ENCODE data around the gene PEAK1. TPM values are rescaled to one million over a fixed set of nuclear protein-coding genes. Genes with fewer than 3 reads are reported as not detected.

Gene PEAK1
- total and polyA plus RNA-seq, 9 of the 15 experiments (the other 6 are each of a cell fraction or from before 2014, with no cell fraction given), result 0.99 to 22.4 (median 10.8) TPM

DNA sequence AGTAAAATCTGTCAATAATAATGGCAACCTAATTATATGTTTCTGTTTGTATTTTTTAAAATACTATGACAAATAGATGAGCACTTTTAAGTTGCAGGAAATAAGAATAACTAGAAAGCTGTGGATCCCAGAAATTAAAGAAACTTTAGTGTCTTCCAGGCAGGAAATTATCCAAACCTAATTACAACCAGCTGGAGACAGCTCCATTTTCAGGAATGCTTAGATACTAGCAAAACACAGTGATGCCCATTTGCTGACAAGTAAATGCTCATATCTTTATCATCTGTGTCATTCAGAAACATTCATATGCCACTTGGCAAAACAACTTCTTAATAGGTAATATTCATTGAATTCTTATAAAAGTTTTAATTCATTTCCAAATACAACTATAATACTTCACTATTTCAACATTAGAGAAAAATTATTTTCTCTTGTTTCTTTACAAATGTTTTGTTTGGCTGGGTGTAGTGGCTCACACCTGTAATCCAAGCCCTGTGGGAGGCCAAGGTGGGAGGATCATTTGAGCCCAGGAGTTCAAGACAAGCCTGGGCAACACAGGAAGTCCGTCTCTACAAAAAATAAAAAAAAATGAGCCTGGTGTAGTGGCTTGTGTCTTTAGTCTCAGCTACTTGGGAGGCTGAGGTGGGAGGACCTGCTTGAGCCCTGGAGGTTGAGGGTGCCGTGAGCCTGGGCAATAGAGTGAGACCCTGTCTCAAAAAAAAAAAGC lies 179.9 kb downstream of the PEAK1 start (continued):
- TF ChIP-seq, protein P1, sequence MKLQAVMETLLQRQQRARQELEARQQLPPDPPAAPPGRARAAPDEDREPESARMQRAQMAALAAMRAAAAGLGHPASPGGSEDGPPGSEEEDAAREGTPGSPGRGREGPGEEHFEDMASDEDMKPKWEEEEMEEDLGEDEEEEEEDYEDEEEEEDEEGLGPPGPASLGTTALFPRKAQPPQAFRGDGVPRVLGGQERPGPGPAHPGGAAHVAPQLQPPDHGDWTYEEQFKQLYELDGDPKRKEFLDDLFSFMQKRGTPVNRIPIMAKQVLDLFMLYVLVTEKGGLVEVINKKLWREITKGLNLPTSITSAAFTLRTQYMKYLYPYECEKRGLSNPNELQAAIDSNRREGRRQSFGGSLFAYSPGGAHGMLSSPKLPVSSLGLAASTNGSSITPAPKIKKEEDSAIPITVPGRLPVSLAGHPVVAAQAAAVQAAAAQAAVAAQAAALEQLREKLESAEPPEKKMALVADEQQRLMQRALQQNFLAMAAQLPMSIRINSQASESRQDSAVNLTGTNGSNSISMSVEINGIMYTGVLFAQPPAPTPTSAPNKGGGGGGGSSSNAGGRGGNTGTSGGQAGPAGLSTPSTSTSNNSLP (IDR thresholded peaks at IDR 0.05; ENCODE audit: borderline replicate concordance, low read depth, low read length), result no peak

DNA sequence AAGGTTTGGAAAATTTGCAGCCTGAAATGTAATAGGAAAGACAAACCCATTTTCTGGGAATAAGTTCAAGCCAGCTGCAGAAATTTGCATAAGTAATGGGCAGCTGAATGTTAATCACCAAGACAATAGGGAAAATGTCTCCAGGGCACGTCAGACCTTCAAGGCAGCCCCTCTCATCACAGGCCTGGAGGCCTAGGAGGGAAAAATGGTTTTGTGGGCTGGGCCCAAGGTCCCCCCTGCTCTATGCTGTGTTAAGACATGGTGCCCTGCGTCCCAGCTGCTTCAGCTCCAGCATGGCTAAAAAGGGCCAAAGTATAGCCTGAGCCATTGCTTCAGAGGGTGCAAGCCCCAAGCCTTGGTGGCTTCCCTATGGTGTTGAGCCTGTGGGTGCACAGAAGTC lies 184.3 kb downstream of the PEAK1 start:
- Histone ChIP-seq H3K9me1 (ENCODE audit: control insufficient read depth, insufficient read depth, low read length) (no peaks in the 10 kb centered on the region), H3K27me3 (ENCODE audit: control insufficient read depth in 2 of 2, insufficient read depth in 2 of 2, low read length in 2 of 2) (no peaks in the 10 kb centered on the region), H3K9ac (ENCODE audit: insufficient read depth in 1 of 2, low read depth in 2 of 2, low read length in 2 of 2) (no peak overlapping the region), H3K27ac (ENCODE audit: extremely low read depth, low read depth, low read length) (no peak overlapping the region), H2AFZ (ENCODE audit: low read depth, low read length) (no peak overlapping the region), H3K4me2 (ENCODE audit: insufficient read depth, low read length) (no peak overlapping the region), H3K4me1 (replicated peaks in 1 of 2; ENCODE audit: control insufficient read depth in 2 of 2, insufficient read depth in 2 of 2, low read length in 2 of 2) (no peaks in the 10 kb centered on the region), H4K20me1 (replicated peaks; ENCODE audit: control insufficient read depth, insufficient read depth, low read length) (no peaks in the 10 kb centered on the region), H3K79me2 (ENCODE audit: control insufficient read depth, insufficient read depth, low read length) (no peaks in the 10 kb centered on the region), H3K4me3 (no peak overlapping the region), H3K9me3 (replicated peaks; ENCODE audit: control insufficient read depth, insufficient read depth, low read depth, low read length) (peaks cover 6% of the 10 kb centered on the region), H3K36me3 (ENCODE audit: control insufficient read depth, insufficient read depth, low read length) (peaks cover 5% of the 10 kb centered on the region; the same call in 1 of the 3 replicates)
- WGBS (ENCODE audit: insufficient coverage, low coverage, missing lambda C conversion rate), result 56% methylated on average over 2 of the region's 2 CpGs
- POLR2A ChIA-PET, result no interaction called here
- intact Hi-C loops (cut with micrococcal nuclease), result no loop called here
- no peak for FAIRE-seq
- CTCF ChIA-PET (ENCODE audit: low intra/inter-chr PET ratio), result no interaction called here
- ATAC-seq, result no peak
- in situ Hi-C loops (cut with MboI), result no loop called here
- TF ChIP-seq CBX3 (IDR thresholded peaks at IDR 0.05; ENCODE audit: borderline replicate concordance in 1 of 2, low read length in 2 of 2) (0 out of 3 replicates have a peak, but pooled peaks of 1 of the 2 experiments have one; percentile 24), ZFP36 (IDR thresholded peaks at IDR 0.05; ENCODE audit: low read depth, low read length, partially characterized antibody) (peak; percentile 61), CBX5 (IDR thresholded peaks at IDR 0.05; ENCODE audit: borderline replicate concordance, low read depth) (0 out of 2 replicates have a peak, but pooled peaks have one; percentile 16), STAG1 (CRISPR knock-in tag; IDR thresholded peaks at IDR 0.05; ENCODE audit: borderline replicate concordance) (no peak), CREM (IDR thresholded peaks at IDR 0.05; ENCODE audit: low read depth) (no peak), RFX5 (IDR thresholded peaks at IDR 0.05; ENCODE audit: low read depth, low read length) (no peak)
- no peak for DNase-seq (ENCODE audit: extremely low read depth in 1 of 4, low spot score in 3 of 4)
- no TSS peak for BruUV-seq (replicated peaks)

Measured in K562 (cell line).